Activated CD8-positive, alpha-beta T cell treated with anti-CD3 and anti-CD28 coated beads, Interleukin-2, amount 10 ng/mL, durations not matched to agents 7 days and 5 days (primary cell): ENCODE results near the gene TPX2. TPM values are rescaled to one million over a fixed set of nuclear protein-coding genes. Genes with fewer than 3 reads are reported as not detected.

Source experiments
- ATAC-seq: fragments of 150-1000 bp; cut with Tn5 transposase; one replicate; pipeline ENCODE4 v1.10.0; 2021; ENCODE audit warnings: moderate library complexity
- CTCF ChIA-PET: fragments of 350-600 bp; sonication (Branson Sonifier 250); formaldehyde crosslinking; loops from one replicate; lab custom pipeline; 2021; ENCODE audit warnings: antibody characterized with exemption; lab: Charles Lee
- POLR2A ChIA-PET: fragments of 350-600 bp; sonication (Branson Sonifier 250); formaldehyde crosslinking; loops from one replicate; lab custom pipeline; 2021; ENCODE audit warnings: antibody characterized with exemption; lab: Charles Lee
- DNase-seq: peaks from one replicate; pipeline ENCODE4 v3.0.0-alpha.2; 2020
- H3K27ac Mint-ChIP-seq: one replicate; pipeline ENCODE4 v1.8.0; 2021; ENCODE audit warnings: mild to moderate bottlenecking, mixed read lengths
- H3K27me3 Mint-ChIP-seq: one replicate; pipeline ENCODE4 v1.8.0; 2021; ENCODE audit warnings: low read depth, mixed read lengths
- H3K36me3 Mint-ChIP-seq: one replicate; pipeline ENCODE4 v1.8.0; 2021; ENCODE audit warnings: low read depth, mixed read lengths
- H3K4me1 Mint-ChIP-seq: one replicate; pipeline ENCODE4 v1.8.0; 2021; ENCODE audit warnings: low read depth, mixed read lengths
- H3K4me3 Mint-ChIP-seq: one replicate; pipeline ENCODE4 v1.8.0; 2021; ENCODE audit warnings: mild to moderate bottlenecking, mixed read lengths
- H3K9me3 Mint-ChIP-seq: one replicate; pipeline ENCODE4 v1.8.0; 2022; ENCODE audit warnings: mixed read lengths; ENCODE audit not compliant: insufficient read depth
- total RNA-seq, 2 experiments: library from RNA; stranded (reverse); gene quantifications; one replicate each; pipeline ENCODE4 v1.2.3, GENCODE V29; 2021

TPX2 gene
- total RNA-seq, 2 experiments from 2014 or later: 172 to 174 TPM

DNA sequence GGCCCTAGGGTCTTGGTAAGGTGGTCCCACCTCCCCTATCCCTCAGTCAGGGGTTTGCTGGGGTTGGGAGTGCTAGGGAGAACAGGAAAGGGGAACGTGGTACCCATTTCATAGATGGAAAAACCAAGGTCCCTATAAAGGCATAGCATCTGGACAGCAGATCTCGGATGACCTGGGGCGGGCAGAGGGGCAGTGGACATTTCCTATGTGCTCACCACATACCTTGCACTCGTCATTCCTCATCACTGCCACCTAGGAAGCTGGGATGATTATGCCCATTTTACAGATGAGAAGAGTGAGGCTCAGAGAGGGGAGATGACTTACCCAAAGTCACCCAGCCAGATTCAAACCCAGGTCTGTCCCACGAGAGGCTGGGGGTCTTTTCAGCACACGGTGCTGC, 92.1 kb downstream of the TPX2 start:
- Mint-ChIP-seq H3K27me3 (no peaks in the 10 kb centered on the region), H3K4me1 (peaks cover 15% of the 10 kb centered on the region), H3K4me3 (no peak overlapping the region), H3K27ac (no peak overlapping the region), H3K9me3 (no peaks in the 10 kb centered on the region), H3K36me3 (no peaks in the 10 kb centered on the region)
- ChIA-PET POLR2A (no interaction called here), CTCF (no interaction called here)
- no peak for DNase-seq
- no peak for ATAC-seq

DNA sequence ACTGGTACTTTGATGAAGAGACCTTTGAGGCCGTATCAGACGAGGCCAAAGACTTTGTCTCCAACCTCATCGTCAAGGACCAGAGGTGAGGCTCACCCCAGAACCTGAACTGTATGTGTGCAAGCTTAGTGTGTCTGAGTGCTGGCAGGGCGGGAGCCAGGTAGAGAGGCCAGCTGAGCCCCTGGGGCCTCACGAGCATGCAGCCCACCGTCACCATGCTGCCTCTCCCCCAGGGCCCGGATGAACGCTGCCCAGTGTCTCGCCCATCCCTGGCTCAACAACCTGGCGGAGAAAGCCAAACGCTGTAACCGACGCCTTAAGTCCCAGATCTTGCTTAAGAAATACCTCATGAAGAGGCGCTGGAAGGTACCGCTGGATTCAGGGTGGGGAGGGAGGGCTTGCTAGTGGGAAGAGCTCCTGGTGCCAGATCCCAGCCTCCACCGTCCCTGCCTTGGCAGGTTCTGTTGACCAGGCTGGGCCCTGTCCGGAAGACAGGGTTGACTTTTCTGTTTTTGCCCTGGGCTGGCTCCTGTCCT, 92.7 kb downstream of the TPX2 start:
- DNase-seq (no peak), ATAC-seq (no peak)
- H3K36me3 Mint-ChIP-seq: no peaks in the 10 kb centered on the region
- H3K9me3 Mint-ChIP-seq: no peaks in the 10 kb centered on the region
- ChIA-PET CTCF (no interaction called here), POLR2A (no interaction called here)
- H3K27me3 Mint-ChIP-seq: no peaks in the 10 kb centered on the region
- H3K4me1 Mint-ChIP-seq: peaks cover 22% of the 10 kb centered on the region
- no peak overlapping the region for H3K4me3 Mint-ChIP-seq
- no peak overlapping the region for H3K27ac Mint-ChIP-seq

DNA sequence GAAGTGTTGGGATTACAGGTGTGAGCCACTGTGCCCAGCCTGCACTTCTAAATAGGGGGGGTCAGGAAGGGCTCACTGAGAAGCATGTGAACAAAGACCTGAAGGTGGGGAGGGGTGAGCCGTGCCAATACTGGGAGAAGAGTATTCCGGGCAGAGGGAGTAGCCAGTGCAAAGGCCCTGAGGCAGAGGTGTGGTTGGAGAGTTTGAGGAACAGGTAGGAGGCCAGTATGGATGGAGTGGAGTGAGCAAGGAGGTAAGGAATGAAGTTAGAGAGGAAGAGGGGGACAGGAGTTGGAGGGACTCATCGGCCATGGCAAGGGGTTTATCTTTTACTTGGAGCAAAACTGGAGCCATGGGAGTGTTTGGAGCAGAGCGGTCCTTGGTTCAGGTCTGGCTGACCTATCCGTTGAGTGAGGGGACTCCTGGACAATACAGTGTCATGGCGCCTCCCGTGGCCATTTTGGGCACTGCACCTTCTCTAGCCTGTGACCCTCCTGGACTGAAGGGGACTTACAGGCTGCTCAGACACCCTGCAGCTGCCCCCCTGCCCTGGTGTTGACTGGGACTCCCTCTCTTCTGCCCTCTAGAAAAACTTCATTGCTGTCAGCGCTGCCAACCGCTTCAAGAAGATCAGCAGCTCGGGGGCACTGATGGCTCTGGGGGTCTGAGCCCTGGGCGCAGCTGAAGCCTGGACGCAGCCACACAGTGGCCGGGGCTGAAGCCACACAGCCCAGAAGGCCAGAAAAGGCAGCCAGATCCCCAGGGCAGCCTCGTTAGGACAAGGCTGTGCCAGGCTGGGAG, 94.2 kb downstream of the TPX2 start:
- POLR2A ChIA-PET: no interaction called here
- H3K36me3 Mint-ChIP-seq: no peaks in the 10 kb centered on the region
- no peak overlapping the region for H3K27ac Mint-ChIP-seq

DNA sequence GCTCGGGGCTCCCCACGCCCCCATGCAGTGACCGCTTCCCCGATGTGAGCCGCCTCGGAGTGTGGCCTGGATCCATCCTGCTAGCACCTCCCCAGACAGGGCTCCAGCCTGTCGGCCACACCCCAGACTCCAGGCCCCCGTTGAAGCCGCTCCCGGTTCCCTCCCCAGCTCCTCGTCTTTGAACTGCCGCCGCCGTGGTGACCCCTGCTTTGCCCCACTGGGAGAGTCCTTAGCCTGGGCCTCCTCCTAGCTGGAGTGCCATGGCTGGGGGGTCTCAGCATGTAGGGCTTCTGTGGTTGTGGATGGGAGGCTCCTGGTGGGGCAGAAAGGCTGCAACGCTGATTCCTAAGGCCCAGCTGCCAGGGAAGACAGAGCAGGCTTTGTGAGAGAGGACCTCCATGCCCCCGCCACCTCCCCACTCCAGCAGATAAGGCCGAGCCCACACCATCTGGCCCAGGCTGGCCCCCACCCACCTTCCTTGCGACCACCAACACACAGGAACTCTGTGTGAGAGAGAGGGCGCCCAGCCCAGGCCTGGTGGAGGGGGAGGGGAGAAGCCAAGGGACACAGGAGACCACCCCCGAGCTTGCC, 94.9 kb downstream of the TPX2 start:
- DNase-seq (no peak), ATAC-seq (no peak)
- CTCF ChIA-PET: interaction anchor here (0.7 to 2.2 kb wide), 7 partner anchors 8 to 179 kb away, joined by 3 to 5 read pairs (median 3); partner anchors contain the start of gene PDRG1
- POLR2A ChIA-PET: no interaction called here
- H3K27me3 Mint-ChIP-seq: no peaks in the 10 kb centered on the region
- no peaks in the 10 kb centered on the region for H3K9me3 Mint-ChIP-seq
- H3K36me3 Mint-ChIP-seq: no peaks in the 10 kb centered on the region
- H3K4me3 Mint-ChIP-seq: no peak overlapping the region
- H3K4me1 Mint-ChIP-seq: peaks cover 23% of the 10 kb centered on the region
- H3K27ac Mint-ChIP-seq: no peak overlapping the region

More for the DNA sequence above, 94.2 kb downstream of the TPX2 start:
- no peaks in the 10 kb centered on the region for H3K9me3 Mint-ChIP-seq
- peaks cover 23% of the 10 kb centered on the region for H3K4me1 Mint-ChIP-seq
- CTCF ChIA-PET: interaction anchor here (0.7 to 2.2 kb wide), 7 partner anchors 9 to 179 kb away, joined by 3 to 5 read pairs (median 3); partner anchors contain the start of gene PDRG1
- no peak for ATAC-seq
- H3K4me3 Mint-ChIP-seq: no peak overlapping the region
- peak; percentile 74 for DNase-seq
- H3K27me3 Mint-ChIP-seq: no peaks in the 10 kb centered on the region

DNA sequence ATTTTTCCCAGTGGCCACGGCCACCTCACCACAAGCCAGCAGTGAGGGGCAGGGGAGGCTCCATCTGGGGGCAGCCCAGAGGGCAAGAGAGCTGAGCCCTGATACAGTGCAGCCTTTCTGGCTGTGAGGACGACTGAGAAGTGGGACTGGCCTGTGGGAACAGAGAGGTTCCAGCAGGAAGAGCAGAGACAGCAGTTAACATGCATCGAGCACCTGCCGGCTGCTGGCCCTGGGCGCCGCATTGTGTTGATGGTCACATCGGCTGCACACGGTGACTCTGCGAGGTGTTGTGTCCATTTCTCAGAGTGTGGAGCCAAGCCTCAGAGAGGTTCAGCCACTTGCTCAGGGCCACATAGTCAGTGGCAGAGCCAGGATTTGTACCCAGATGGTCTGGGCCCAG, 96.5 kb downstream of the TPX2 start:
- no peak overlapping the region for H3K27ac Mint-ChIP-seq
- DNase-seq (no peak), ATAC-seq (no peak)
- ChIA-PET POLR2A (no interaction called here), CTCF (interaction anchor here (1.1 to 2.6 kb wide), 3 partner anchors 12 to 116 kb away, joined by 4 to 13 read pairs (median 8); partner anchors contain the start of gene PDRG1)
- no peaks in the 10 kb centered on the region for H3K27me3 Mint-ChIP-seq
- H3K4me1 Mint-ChIP-seq: peaks cover 23% of the 10 kb centered on the region
- no peak overlapping the region for H3K4me3 Mint-ChIP-seq
- H3K9me3 Mint-ChIP-seq: no peaks in the 10 kb centered on the region
- no peaks in the 10 kb centered on the region for H3K36me3 Mint-ChIP-seq

GRCh38 chr20:31835977-31836852, 97.1 kb downstream of the TPX2 start:
- POLR2A ChIA-PET: no interaction called here
- peak; percentile 54 for ATAC-seq

DNA sequence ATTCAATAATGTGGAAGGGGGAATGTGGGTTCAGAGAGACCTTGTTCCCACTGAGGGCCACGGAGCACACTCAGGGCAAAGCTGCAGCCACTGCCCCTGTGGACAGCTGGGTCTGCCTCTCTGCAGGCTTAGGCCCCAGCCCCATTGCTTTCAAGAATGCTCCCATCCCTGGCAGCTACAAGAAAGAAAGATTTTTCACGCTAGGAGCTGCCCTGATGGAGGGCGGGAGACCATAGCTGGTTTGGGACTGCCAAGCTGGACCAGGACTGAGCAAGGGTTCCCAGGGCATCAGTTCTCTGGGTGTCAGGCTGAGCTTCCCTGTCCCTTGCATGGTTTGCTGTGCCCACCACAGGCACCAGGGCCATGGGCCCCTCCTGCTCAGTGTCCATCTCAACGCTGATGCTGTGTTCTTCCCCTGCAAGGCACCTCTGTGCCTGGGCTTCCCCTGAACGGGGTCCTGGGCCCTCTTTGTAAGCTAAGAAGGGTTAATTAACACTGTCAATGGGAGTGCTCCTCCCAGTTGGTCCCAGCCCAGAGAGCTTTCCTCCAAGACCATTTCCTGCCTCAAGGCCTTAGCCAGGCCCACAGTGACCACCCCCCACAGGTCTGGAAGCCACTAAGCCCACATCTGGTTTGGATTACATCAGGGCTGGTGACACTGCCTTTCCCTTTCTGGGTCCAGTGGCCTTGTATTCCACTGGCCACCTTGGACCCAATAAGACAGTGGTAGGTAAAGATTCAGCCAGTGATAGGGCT, 97.9 kb downstream of the TPX2 start:
- Mint-ChIP-seq H3K4me1 (peaks cover 23% of the 10 kb centered on the region), H3K36me3 (no peaks in the 10 kb centered on the region), H3K27me3 (no peaks in the 10 kb centered on the region), H3K4me3 (no peak overlapping the region), H3K9me3 (no peaks in the 10 kb centered on the region), H3K27ac (no peak overlapping the region)
- ChIA-PET CTCF (interaction anchor here (1.0 to 2.6 kb wide), 5 partner anchors 10 to 115 kb away, joined by 3 to 19 read pairs (median 8); partner anchors contain the start of gene PDRG1), POLR2A (no interaction called here)
- DNase-seq (no peak), ATAC-seq (no peak)

More at GRCh38 chr20:31835977-31836852, 97.1 kb downstream of the TPX2 start:
- Mint-ChIP-seq H3K9me3 (no peaks in the 10 kb centered on the region), H3K4me3 (no peak overlapping the region), H3K4me1 (peaks cover 23% of the 10 kb centered on the region), H3K36me3 (no peaks in the 10 kb centered on the region), H3K27me3 (no peaks in the 10 kb centered on the region), H3K27ac (no peak overlapping the region)
- DNase-seq: peak; percentile 65
- CTCF ChIA-PET: interaction anchor here (1.0 to 2.6 kb wide), 5 partner anchors 9 to 116 kb away, joined by 3 to 19 read pairs (median 8); partner anchors contain the start of gene PDRG1

- Mint-ChIP-seq H3K27ac (no peak overlapping the region), H3K36me3 (no peaks in the 10 kb centered on the region), H3K4me3 (no peak overlapping the region), H3K9me3 (no peaks in the 10 kb centered on the region), H3K4me1 (peaks cover 23% of the 10 kb centered on the region), H3K27me3 (no peaks in the 10 kb centered on the region)
- ChIA-PET POLR2A (no interaction called here), CTCF (interaction anchor here (1.5 to 2.7 kb wide), 4 partner anchors 9 to 15 kb away, joined by 11 to 19 read pairs (median 13); no protein-coding TSS in a partner anchor)
- DNase-seq: no peak
- no peak for ATAC-seq
Measured at GRCh38 chr20:31837896-31838397, 98.9 kb downstream of the TPX2 start.

GRCh38 chr20:31838646-31839292, 99.7 kb downstream of the TPX2 start:
- no peaks in the 10 kb centered on the region for H3K36me3 Mint-ChIP-seq
- H3K9me3 Mint-ChIP-seq: no peaks in the 10 kb centered on the region
- DNase-seq: no peak
- peaks cover 23% of the 10 kb centered on the region for H3K4me1 Mint-ChIP-seq
- H3K4me3 Mint-ChIP-seq: no peak overlapping the region
- H3K27me3 Mint-ChIP-seq: no peaks in the 10 kb centered on the region
- H3K27ac Mint-ChIP-seq: no peak overlapping the region
- POLR2A ChIA-PET: no interaction called here
- CTCF ChIA-PET: interaction anchor here (1.5 to 2.7 kb wide), 2 partner anchors 14 to 16 kb away, joined by 11 to 13 read pairs; no protein-coding TSS in a partner anchor
- no peak for ATAC-seq

GRCh38 chr20:31839782-31840487, 100.8 kb downstream of the TPX2 start:
- POLR2A ChIA-PET: no interaction called here
- ATAC-seq (no peak), DNase-seq (no peak)
- Mint-ChIP-seq H3K4me3 (no peak overlapping the region), H3K36me3 (no peaks in the 10 kb centered on the region), H3K9me3 (no peaks in the 10 kb centered on the region), H3K27me3 (no peaks in the 10 kb centered on the region), H3K27ac (no peak overlapping the region), H3K4me1 (peaks cover 20% of the 10 kb centered on the region)
- CTCF ChIA-PET: interaction anchor here (0.8 to 2.7 kb wide), 2 partner anchors 12 to 17 kb away, joined by 3 to 11 read pairs; no protein-coding TSS in a partner anchor
